ENCODE results near the gene GLIPR1. TPM values are rescaled to one million over a fixed set of nuclear protein-coding genes. Genes with fewer than 3 reads are reported as not detected.

GLIPR1 gene
- total and polyA plus RNA-seq, 2 donors from 2014 or later, result 2.3 to 20.6 TPM

DNA sequence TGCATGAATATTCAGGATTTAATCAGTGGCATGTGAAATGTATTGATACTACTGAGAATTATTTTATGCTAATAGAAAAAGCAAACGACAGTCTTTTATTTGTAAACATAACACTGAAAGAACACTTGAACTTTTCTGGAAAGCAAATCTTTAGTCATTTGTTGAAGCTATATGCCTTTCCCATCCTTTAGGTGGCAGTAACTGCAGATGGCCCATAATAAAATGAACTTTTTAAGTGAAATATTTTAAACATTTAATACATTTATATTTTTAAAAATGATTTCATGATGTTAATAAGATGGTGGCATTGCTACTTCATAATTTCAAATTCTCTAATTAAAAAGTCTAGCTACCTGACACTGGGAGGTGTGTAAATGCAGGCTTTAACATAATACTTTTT lies 44.7 kb downstream of the GLIPR1 start:
- TF ChIP-seq CTCF (IDR thresholded peaks at IDR 0.05; ENCODE audit: borderline replicate concordance, extremely low read depth, insufficient read depth), result peak; percentile 10
- DNase-seq (no peak), FAIRE-seq (no peak)
- no peak overlapping the region for H3K9ac ChIP-seq (ENCODE audit: low read length in 3 of 3)
- H3K36me3 ChIP-seq (ENCODE audit: control insufficient read depth in 2 of 3, insufficient read depth in 3 of 3, low read length in 3 of 3), result no peaks in the 10 kb centered on the region
- H3K9me3 ChIP-seq (ENCODE audit: control insufficient read depth in 2 of 3, insufficient read depth in 1 of 3, low read length in 3 of 3), result no peaks in the 10 kb centered on the region
- H3K27ac ChIP-seq (ENCODE audit: low read depth in 2 of 2, low read length in 2 of 2), result no peak overlapping the region
- intact Hi-C loops (cut with DNase I), result loop anchor here (10.0 kb wide), 1 partner anchor 510 kb away; the partner anchor contains the start of gene PHLDA1
- H3K27me3 ChIP-seq (ENCODE audit: control insufficient read depth, insufficient read depth, low read length), result no peaks in the 10 kb centered on the region
- no peaks in the 10 kb centered on the region for H3K4me1 ChIP-seq (ENCODE audit: control insufficient read depth in 2 of 3, insufficient read depth in 2 of 3, low read depth in 1 of 3, low read length in 3 of 3)
- H3K4me3 ChIP-seq (ENCODE audit: low read length in 3 of 3), result no peak overlapping the region

DNA sequence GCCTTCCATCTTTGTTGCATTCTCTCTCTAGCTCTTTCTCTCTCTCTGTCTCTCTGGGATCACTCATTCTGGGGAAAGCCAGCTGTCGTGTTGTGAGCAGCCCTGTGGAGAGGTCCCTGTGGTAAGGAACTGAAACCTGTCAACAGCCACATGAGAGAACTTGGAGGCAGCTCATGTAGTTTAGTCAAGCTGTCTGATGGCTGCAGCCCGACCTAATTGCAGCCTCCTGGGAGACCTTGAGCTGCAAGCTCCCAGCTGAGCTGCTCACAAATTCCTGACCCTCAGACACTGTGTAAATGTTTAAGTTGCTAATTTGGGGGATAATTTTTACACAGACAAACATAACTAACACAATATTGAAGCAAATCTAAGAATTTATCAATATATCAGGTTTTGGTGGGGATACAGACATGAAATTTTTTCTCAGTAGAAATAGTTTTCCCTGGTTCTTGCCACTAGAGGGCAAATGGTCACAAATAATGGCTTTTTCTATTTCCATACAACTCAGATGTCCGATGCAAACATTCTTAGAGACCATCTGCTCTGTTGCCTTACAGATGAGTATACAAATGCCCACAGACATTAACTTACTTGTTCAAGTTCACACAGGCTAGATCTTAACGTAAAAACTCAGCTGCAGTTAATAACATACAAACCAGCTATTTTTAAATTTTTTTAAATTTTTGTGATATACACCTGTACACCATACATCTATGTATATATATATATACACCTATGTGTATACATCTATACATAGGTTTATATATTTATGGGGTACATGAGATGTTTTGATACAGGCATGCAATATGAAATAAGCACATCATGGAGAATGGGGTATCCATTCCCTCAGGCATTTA lies 46.3 kb downstream of the GLIPR1 start:
- H3K9ac ChIP-seq (ENCODE audit: low read length in 3 of 3), result no peak overlapping the region
- no peaks in the 10 kb centered on the region for H3K4me1 ChIP-seq (ENCODE audit: control insufficient read depth in 2 of 3, insufficient read depth in 2 of 3, low read depth in 1 of 3, low read length in 3 of 3)
- FAIRE-seq (no peak), DNase-seq (peak in 2 of 5 donors; percentile 79 to 84)
- H3K27me3 ChIP-seq (ENCODE audit: control insufficient read depth, insufficient read depth, low read length), result no peaks in the 10 kb centered on the region
- intact Hi-C loops (cut with DNase I), result loop anchor here (10.0 kb wide), 1 partner anchor 508 kb away; the partner anchor contains the start of gene PHLDA1
- no peak overlapping the region for H3K27ac ChIP-seq (ENCODE audit: low read depth in 2 of 2, low read length in 2 of 2)
- peak; percentile 50 for TF ChIP-seq CTCF (IDR thresholded peaks at IDR 0.05; ENCODE audit: borderline replicate concordance, extremely low read depth, insufficient read depth)
- H3K9me3 ChIP-seq (ENCODE audit: control insufficient read depth in 2 of 3, insufficient read depth in 1 of 3, low read length in 3 of 3), result no peaks in the 10 kb centered on the region
- no peak overlapping the region for H3K4me3 ChIP-seq (ENCODE audit: low read length in 3 of 3)
- no peaks in the 10 kb centered on the region for H3K36me3 ChIP-seq (ENCODE audit: control insufficient read depth in 2 of 3, insufficient read depth in 3 of 3, low read length in 3 of 3)

DNA sequence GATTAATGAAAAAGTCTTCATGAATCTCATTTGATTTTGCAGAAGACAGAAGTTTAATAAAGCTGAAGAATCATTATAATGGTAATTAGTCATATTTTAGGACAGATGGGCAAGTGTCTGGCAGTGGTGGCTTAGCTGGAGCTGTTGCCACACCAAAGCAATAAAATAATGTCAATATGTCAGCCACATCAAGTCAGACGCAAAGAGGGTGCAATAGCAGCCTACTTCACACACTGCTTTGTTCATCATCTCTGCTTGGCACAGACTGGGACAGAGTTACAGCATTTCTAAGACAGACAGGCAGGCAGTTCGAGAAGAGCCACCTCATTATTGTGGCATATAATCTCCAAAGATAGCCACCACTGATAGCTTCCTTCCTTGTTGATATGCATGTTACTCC lies 47.7 kb downstream of the GLIPR1 start:
- no peaks in the 10 kb centered on the region for H3K27me3 ChIP-seq (ENCODE audit: control insufficient read depth, insufficient read depth, low read length)
- DNase-seq (no peak), FAIRE-seq (no peak)
- H3K4me3 ChIP-seq (ENCODE audit: low read length in 3 of 3), result no peak overlapping the region
- no peaks in the 10 kb centered on the region for H3K36me3 ChIP-seq (ENCODE audit: control insufficient read depth in 2 of 3, insufficient read depth in 3 of 3, low read length in 3 of 3)
- H3K27ac ChIP-seq (ENCODE audit: low read depth in 2 of 2, low read length in 2 of 2), result no peak overlapping the region
- no peak for TF ChIP-seq CTCF (IDR thresholded peaks at IDR 0.05; ENCODE audit: borderline replicate concordance, extremely low read depth, insufficient read depth)
- no peaks in the 10 kb centered on the region for H3K9me3 ChIP-seq (ENCODE audit: control insufficient read depth in 2 of 3, insufficient read depth in 1 of 3, low read length in 3 of 3)
- H3K9ac ChIP-seq (ENCODE audit: low read length in 3 of 3), result no peak overlapping the region
- H3K4me1 ChIP-seq (ENCODE audit: control insufficient read depth in 2 of 3, insufficient read depth in 2 of 3, low read depth in 1 of 3, low read length in 3 of 3), result no peaks in the 10 kb centered on the region
- intact Hi-C loops (cut with DNase I), result loop anchor here (10.0 kb wide), 1 partner anchor 507 kb away; the partner anchor contains the start of gene PHLDA1
